Thymus (tissue), 11 donors: ENCODE results near the gene GBE1. TPM values are rescaled to one million over a fixed set of nuclear protein-coding genes. Genes with fewer than 3 reads are reported as not detected.

ENCODE experiments used
- DNase-seq, 9 donors: peaks; one replicate each; pipeline ENCODE4 v3.0.0-alpha.2; 2013; ENCODE audit warnings: low spot score in 9 of 9, low read depth in 6 of 9, missing footprints in 1 of 9
- H3K27ac ChIP-seq, 2 donors: one replicate each; pipeline ENCODE4 v1.5.1; 2013; ENCODE audit warnings: control low read depth in 1 of 2, low read depth in 1 of 2, low read length in 1 of 2, mild to moderate bottlenecking in 1 of 2, moderate library complexity in 1 of 2
- H3K27me3 ChIP-seq, 2 donors: one replicate each; pipeline ENCODE4 v1.5.1; 2013; ENCODE audit warnings: low read length in 1 of 2; ENCODE audit not compliant: control insufficient read depth in 2 of 2, insufficient read depth in 1 of 2
- H3K36me3 ChIP-seq, 2 donors: one replicate each; pipeline ENCODE4 v1.5.1; 2013; ENCODE audit warnings: low read length in 1 of 2, mild to moderate bottlenecking in 1 of 2, moderate library complexity in 1 of 2; ENCODE audit not compliant: control insufficient read depth in 2 of 2, insufficient read depth in 2 of 2
- H3K4me1 ChIP-seq, 2 donors: one replicate each; pipeline ENCODE4 v1.5.1; 2013; ENCODE audit warnings: low read length in 2 of 2; ENCODE audit not compliant: control insufficient read depth in 2 of 2, insufficient read depth in 2 of 2
- H3K4me3 ChIP-seq, 2 donors: one replicate each; pipeline ENCODE4 v1.5.1; 2013; ENCODE audit warnings: low read length in 2 of 2, control low read depth in 1 of 2, mild to moderate bottlenecking in 1 of 2
- H3K9me3 ChIP-seq, 2 donors: one replicate each; pipeline ENCODE4 v1.5.1; 2013; ENCODE audit warnings: low read length in 1 of 2, mild to moderate bottlenecking in 1 of 2; ENCODE audit not compliant: control insufficient read depth in 2 of 2, insufficient read depth in 1 of 2
- WGBS: extraction: QIAGEN DNeasy Blood & Tissue Kit; methylation state at CpG from one replicate; pipeline ENCODE4 v1.1.7; 2013; 5-methylcytosine and 5-hydroxymethylcytosine counted together
- polyA plus RNA-seq: library from polyadenylated mRNA; stranded (reverse); fragments of 200-250 nt; gene quantifications from one replicate; pipeline ENCODE4 v1.2.3, GENCODE V29; 2013
- total RNA-seq: library from RNA; stranded (reverse); fragments of 120-200 nt; gene quantifications from one replicate; pipeline ENCODE4 v1.2.4, GENCODE V29; 2013
- donor health status: healthy.

Gene GBE1
- total and polyA plus RNA-seq, 2 donors: 14.1 to 14.7 TPM

- no peak for DNase-seq
Measured at GRCh38 chr3:81744366-81744765, 17.1 kb downstream of the GBE1 start.

GRCh38 chr3:81743096-81744025 lies 18.1 kb downstream of the GBE1 start:
- no peak overlapping the region for H3K27ac ChIP-seq
- whole genome bisulfite sequencing: 83% methylated on average over 5 of the region's 5 CpGs
- DNase-seq: no peak

More at GRCh38 chr3:81744366-81744765, 17.1 kb downstream of the GBE1 start:
- H3K27me3 ChIP-seq: no peaks in the 10 kb centered on the region
- H3K4me1 ChIP-seq: no peaks in the 10 kb centered on the region
- no peaks in the 10 kb centered on the region for H3K9me3 ChIP-seq
- no peak overlapping the region for H3K27ac ChIP-seq
- no peaks in the 10 kb centered on the region for H3K36me3 ChIP-seq
- no peak overlapping the region for H3K4me3 ChIP-seq

GRCh38 chr3:81742581-81742980 lies 18.9 kb downstream of the GBE1 start:
- Histone ChIP-seq H3K36me3 (no peaks in the 10 kb centered on the region), H3K27ac (no peak overlapping the region), H3K9me3 (no peaks in the 10 kb centered on the region), H3K27me3 (no peaks in the 10 kb centered on the region), H3K4me1 (no peaks in the 10 kb centered on the region), H3K4me3 (no peak overlapping the region)
- DNase-seq: no peak
- WGBS: 97% methylated on average over 6 of the region's 6 CpGs

More at GRCh38 chr3:81743096-81744025, 18.1 kb downstream of the GBE1 start:
- Histone ChIP-seq H3K9me3 (no peaks in the 10 kb centered on the region), H3K4me1 (no peaks in the 10 kb centered on the region), H3K36me3 (no peaks in the 10 kb centered on the region), H3K27me3 (no peaks in the 10 kb centered on the region), H3K4me3 (no peak overlapping the region)

DNA sequence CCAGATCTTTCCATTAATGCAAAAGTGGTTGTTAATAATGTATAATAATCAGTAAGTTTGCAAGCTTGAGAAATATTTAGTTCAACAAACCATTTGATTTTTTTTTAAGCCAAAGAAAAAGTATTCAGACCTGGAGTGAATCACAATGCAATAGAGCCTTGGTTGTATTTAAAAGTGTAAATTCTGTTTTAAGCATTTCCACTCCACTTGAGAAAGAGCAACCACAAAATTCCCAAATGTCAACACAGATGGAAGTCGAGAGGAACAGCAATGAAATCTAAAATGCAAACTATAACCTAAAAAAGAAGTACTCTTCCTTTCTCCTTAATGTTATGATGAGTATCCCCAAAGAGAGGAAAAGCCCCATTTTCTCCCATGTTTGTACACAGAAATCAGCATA lies 20.2 kb downstream of the GBE1 start:
- H3K36me3 ChIP-seq: no peaks in the 10 kb centered on the region
- 92% methylated on average over 1 of the region's 1 CpG for WGBS
- H3K27ac ChIP-seq: no peak overlapping the region
- no peaks in the 10 kb centered on the region for H3K27me3 ChIP-seq
- H3K9me3 ChIP-seq: no peaks in the 10 kb centered on the region
- H3K4me1 ChIP-seq: no peaks in the 10 kb centered on the region
- DNase-seq: no peak
- H3K4me3 ChIP-seq: no peak overlapping the region

DNA sequence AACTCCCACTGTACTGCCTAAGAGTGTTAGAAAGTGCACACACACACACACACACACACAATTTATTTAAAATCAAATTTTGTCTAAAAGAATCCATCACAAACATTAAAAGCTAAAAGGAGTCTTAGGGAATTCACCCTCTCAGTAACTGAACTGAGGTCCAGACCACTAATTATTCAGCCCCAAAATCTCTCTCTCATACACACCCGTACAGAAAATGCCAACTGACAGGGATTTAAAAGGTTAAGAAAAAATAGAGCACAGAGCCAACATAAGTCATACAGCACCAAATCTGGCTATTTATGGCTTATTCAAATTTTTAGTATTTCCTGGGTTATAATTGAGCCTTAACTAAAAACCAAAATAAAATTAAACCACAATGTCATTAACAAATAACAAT lies 20.7 kb downstream of the GBE1 start:
- no peak for DNase-seq
- H3K27ac ChIP-seq: no peak overlapping the region
- no peaks in the 10 kb centered on the region for H3K27me3 ChIP-seq
- no peaks in the 10 kb centered on the region for H3K4me1 ChIP-seq
- H3K36me3 ChIP-seq: no peaks in the 10 kb centered on the region
- H3K9me3 ChIP-seq: no peaks in the 10 kb centered on the region
- H3K4me3 ChIP-seq: no peak overlapping the region
- WGBS: 96% methylated on average over 1 of the region's 1 CpG

DNA sequence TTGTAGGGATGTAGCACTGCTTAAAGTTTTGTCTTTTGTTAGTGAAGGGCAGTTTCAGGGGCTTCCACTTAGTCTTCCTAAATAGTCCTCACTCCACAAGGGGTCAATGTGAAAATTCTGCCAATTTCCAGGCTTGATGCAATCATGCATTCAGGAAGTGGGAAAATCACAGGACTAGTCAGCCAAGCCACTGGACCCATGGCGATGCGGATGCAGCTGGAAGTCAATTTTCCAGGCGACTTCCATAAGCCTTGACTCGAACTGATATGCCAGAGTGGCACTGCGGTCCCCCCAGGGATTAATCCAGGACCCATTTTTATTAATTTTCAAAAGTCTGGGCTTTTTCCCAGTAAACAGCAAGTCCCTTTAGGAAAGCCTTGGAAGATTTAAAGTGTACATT lies 26.1 kb downstream of the GBE1 start:
- no peak overlapping the region for H3K4me3 ChIP-seq
- WGBS: 98% methylated on average over 5 of the region's 5 CpGs
- no peak overlapping the region for H3K27ac ChIP-seq
- no peaks in the 10 kb centered on the region for H3K36me3 ChIP-seq
- DNase-seq: no peak
- H3K9me3 ChIP-seq: no peaks in the 10 kb centered on the region
- no peaks in the 10 kb centered on the region for H3K4me1 ChIP-seq
- no peaks in the 10 kb centered on the region for H3K27me3 ChIP-seq

DNA sequence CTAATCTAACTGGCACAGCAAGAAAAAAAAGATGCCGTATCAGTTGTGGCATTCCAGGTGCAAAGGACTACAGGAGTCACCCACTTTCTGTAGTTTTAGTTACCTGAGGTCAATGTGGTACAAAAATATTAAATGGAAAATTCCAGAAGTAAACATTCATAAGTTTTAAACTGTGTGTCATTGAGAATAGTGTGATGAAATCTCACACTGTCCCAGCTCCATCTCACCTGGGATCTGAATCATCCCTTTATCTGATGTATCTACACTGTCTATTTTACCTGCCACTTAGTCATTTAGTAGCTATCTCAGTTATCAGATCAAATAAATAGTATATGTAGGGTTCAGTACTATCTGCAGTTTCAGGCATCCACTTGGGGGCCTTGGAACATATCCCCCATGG lies 26.7 kb downstream of the GBE1 start:
- H3K36me3 ChIP-seq: no peaks in the 10 kb centered on the region
- H3K27ac ChIP-seq: no peak overlapping the region
- H3K4me1 ChIP-seq: no peaks in the 10 kb centered on the region
- 95% methylated on average over 1 of the region's 1 CpG for WGBS
- H3K4me3 ChIP-seq: no peak overlapping the region
- no peaks in the 10 kb centered on the region for H3K27me3 ChIP-seq
- DNase-seq: no peak
- no peaks in the 10 kb centered on the region for H3K9me3 ChIP-seq

- H3K9me3 ChIP-seq: no peaks in the 10 kb centered on the region
- no peaks in the 10 kb centered on the region for H3K27me3 ChIP-seq
- H3K4me3 ChIP-seq: no peak overlapping the region
- no peak for DNase-seq
- WGBS: 98% methylated on average over 4 of the region's 4 CpGs
- H3K4me1 ChIP-seq: no peaks in the 10 kb centered on the region
- no peak overlapping the region for H3K27ac ChIP-seq
- no peaks in the 10 kb centered on the region for H3K36me3 ChIP-seq
Measured at GRCh38 chr3:81732642-81733041, 28.8 kb downstream of the GBE1 start.

- no peak overlapping the region for H3K4me3 ChIP-seq
- no peaks in the 10 kb centered on the region for H3K9me3 ChIP-seq
- DNase-seq: no peak
- no peaks in the 10 kb centered on the region for H3K36me3 ChIP-seq
- no peaks in the 10 kb centered on the region for H3K27me3 ChIP-seq
- no peak overlapping the region for H3K27ac ChIP-seq
- 96% methylated on average over 2 of the region's 2 CpGs for WGBS
- no peaks in the 10 kb centered on the region for H3K4me1 ChIP-seq
Measured at GRCh38 chr3:81728766-81729544, 32.5 kb downstream of the GBE1 start.
